ENCODE data around the gene HMBS.
"Not testable (repeated sequence)": the region's sequence is repeated elsewhere in the genome, so short reads cannot be mapped to it uniquely, and the experiment has no call there.

The HMBS gene

GRCh38 chr11:119100994-119101758 lies 16.5 kb downstream of the HMBS start:
- no peak for DNase-seq (ENCODE audit: low spot score)

GRCh38 chr11:119101759-119102423 lies 17.2 kb downstream of the HMBS start, which contains the start of gene DPAGT1:
TSS of gene DPAGT1 (minus strand) at chr11:119101853. CDS start at chr11:119101655, 198 bp downstream.
- peak; percentile 97 for DNase-seq (ENCODE audit: low spot score)

DNA sequence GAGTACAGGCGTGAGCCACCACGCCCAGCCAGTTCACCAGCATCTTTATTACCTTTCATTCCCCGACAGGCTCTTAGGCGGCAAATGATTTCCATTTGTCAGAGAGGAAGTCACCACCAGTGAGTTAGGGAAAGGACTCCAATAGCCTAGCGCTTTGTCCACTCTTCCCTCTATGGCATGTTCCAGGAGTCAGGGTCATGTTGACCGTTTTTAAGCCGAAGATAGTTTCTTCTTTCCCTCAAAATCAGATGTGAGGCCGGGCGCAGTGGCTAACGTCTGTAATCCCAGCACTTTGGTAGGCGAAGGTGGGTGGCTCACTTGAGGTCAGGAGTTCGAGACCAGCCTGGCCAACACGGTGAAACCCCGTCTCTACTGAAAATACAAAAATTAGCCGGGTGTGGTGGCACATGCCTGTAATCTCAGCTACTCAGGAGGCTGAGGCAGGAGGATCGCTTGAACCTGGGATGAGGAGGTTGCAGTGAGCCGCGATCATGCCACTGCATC lies 18.5 kb downstream of the HMBS start:
- not testable (repeated sequence) for DNase-seq (ENCODE audit: low spot score)

DNA sequence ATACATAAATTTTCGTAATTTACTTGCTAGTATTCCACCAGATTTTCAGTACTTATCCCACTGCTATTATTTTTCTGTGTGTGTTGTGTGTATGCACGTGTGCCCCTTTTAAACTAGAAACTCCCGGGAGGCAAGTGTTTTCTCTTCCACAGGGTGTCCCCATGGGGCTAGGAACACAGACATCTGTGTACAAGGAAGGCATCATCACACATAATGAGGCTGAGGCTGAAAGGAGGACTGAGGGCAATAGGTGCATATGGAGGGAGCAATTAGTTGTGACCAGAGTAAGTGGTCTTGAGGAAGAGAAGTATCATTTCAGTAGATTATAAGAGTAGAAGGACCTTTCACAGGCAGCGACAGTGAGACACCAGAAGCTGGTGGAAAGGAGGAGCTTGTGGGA lies 19.1 kb downstream of the HMBS start:
- DNase-seq (ENCODE audit: low spot score), result peak; percentile 57

DNA sequence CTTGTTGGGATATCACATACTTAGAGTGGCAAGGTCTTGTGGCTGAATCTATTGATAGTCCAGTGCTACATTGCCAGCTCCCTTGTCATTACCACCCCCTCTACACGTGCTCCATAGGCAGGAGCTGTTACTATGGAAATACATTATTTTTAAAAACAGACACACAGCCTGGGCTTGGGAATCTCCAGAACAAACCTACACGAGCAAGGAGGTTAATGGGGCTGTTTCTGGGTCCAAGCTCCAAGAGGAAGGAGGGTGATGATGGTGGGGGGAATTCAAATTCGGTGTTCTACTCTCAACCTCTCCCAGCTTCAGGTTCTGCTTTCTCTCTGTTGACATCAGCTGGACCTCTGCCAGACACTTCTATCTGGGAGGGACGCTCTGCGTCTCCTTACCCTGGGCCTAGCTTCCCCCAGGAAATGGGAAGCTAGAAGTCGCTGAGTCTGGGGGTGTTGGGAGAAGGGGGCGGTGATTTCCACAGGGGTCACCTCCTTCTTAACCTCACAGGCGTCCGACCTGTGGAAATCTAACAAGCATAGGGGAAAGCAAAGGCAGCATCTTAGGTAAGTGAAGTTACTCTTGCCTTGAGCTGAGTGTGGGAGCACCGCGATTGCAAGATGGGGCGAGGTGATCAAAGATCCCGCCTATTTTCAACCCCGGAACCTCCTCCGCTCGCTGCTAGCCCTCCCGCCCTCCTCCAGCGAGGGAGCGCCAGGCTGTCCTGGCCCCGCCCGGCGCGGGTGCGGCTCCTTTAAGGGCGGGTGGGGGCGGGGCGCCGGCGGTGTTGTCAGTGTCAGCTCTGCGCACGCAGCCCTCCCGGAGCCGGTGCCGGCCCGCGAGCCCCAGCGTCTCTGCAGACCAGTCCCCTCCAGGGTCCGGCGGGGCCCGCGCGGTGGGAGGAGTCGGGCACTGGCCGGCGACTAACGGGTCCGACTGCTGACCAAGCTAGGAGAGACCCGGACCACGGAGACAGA lies 22.2 kb downstream of the HMBS start, which contains the start of gene C2CD2L:
Gene C2CD2L (plus strand): TSS at position 781 of the 974 bp plus-strand sequence. CDS start 398 bp downstream, outside the sequence.
- peak; percentile 91 for DNase-seq (ENCODE audit: low spot score)

DNA sequence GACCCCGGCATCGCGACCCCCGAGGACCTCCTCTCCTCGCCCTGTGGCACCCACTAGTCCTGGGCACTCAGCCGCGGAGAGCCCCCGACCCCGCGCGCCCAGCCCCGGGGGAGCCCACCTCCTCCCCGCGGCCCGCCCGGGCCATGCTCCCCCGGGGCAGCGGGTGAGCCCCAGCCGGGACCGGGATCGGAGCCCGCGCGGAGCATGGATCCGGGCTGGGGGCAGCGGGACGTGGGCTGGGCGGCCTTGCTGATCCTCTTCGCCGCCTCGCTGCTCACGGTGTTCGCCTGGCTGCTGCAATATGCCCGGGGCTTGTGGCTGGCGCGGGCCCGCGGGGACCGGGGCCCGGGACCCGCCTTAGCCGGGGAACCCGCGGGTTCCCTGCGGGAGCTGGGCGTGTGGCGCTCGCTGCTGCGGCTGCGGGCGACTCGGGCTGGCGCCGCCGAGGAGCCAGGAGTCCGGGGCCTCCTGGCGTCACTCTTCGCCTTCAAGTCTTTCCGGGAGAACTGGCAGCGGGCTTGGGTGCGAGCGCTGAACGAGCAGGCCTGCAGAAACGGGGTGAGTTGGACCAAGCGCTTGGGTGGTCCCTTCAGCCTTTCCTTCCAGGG lies 23.0 kb downstream of the HMBS start:
- DNase-seq (ENCODE audit: low spot score), result no peak

DNA sequence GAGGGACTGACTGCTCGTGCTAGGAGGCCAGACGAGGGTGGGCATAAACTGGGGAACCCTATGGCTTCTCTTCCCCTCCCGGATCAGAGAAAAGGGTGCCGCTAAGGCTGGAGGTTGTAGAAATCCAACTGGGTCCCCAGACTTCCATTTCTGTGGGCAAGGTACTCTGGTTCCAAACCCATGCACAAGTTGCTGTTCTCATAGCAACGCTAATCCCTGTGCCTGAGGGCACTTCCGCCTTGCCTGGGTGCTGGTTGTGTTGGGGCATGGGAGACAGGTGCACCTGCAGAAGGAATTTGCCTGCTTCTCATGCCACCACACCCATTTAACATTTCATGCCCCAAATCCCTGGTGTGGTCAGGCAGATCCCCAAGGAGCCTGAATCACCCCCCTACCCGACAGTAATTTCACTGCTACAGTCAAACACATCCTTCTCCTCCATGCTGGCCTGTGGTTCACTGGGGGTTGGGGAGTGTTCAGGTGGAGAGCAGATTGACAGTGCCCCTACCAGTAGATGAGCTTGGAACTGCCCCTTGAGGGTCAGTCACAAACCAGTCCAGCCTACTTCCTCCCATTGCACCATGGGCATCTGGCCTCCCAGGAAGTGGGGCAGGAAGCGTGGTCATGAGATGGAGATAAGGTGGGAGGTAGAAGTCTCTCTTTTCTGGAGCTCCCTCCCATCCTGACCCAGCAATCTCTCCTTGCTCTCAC lies 23.6 kb downstream of the HMBS start:
- DNase-seq (ENCODE audit: low spot score), result peak; percentile 59

DNA sequence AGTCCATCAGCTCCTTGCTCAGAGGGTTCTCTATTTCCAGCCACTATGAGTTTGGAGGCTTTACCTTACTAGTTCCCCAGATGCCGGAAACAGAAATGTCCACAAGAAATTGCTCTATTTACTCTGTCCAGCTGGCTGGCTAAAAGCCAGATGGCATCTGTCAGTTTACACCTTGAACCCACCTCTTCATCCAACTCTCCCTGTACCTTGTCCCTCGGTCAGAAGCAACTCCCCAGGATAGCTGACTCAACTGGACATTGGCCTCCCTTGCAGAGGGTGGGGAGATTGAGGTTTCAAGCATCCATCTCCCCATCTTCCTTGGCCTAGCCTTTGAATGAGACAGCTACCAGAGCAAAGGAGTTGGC lies 24.2 kb downstream of the HMBS start:
- no peak for DNase-seq (ENCODE audit: low spot score)

DNA sequence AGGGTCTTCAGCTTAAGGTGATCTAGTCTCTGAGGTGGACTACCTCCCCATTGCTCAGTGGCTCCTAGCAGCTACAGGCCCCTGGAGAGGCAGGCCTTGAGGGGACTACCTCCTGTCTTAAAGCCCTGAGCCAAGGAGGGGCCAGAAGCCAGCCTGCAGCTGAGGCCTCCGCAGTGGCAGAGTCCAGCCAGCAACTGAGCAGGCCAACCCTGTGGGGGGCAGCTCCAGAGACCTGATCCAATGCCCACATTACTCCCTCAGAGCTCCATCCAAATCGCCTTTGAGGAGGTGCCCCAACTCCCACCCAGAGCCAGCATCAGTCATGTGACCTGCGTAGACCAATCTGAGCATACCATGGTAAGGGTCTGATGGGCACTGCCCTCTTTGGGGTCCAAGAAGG lies 25.2 kb downstream of the HMBS start:
- no peak for DNase-seq (ENCODE audit: low spot score)

GRCh38 chr11:119110439-119110838 lies 25.8 kb downstream of the HMBS start:
- no peak for DNase-seq (ENCODE audit: low spot score)

GRCh38 chr11:119111361-119111925 lies 26.8 kb downstream of the HMBS start:
- no peak for DNase-seq (ENCODE audit: low spot score)

DNA sequence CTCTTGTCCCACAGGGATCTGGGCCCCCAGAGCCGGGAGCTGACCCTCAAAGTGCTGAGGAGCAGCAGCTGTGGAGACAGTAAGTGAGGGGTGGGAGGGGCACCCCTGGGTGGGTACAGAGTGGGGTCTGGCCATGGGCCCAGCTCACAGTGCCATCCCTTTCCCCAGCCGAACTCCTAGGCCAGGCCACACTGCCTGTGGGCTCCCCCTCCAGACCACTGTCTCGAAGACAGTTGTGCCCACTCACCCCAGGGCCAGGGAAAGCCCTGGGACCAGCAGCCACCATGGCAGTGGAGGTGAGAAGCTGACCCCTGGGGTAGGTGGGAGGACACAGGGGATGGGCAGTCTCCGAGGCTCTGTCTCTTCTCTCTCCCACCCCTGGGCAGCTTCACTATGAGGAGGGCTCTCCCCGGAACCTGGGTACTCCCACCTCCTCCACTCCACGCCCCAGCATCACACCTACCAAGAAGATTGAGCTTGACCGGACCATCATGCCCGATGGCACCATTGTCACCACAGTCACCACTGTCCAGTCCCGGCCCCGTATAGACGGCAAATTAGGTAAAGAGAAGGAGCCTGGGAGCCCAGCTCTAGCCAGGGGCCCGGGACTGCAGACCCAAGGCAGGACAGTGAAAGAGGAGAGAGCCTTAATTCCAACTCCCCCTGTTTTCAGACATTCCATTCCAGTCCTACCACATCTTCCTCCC lies 27.8 kb downstream of the HMBS start:
- DNase-seq (ENCODE audit: low spot score), result no peak

DNA sequence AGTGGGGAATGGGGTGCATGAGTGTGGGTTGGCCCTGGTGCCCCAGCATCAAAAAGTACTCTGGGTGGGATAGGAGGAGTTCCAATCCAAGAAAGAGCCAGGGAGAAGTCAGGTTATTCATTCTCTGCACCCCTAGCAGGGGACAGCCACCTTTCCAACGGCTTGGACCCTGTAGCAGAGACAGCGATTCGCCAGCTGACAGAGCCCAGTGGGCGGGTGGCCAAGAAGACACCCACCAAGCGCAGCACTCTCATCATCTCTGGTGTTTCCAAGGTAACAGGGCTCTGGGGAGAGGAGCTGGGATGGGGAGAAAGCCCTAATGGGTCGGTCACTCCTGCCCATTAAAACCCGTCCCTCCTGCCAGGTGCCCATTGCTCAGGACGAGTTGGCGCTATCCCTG lies 29.0 kb downstream of the HMBS start:
- peak; percentile 59 for DNase-seq (ENCODE audit: low spot score)

GRCh38 chr11:119114351-119114750 lies 29.7 kb downstream of the HMBS start:
- DNase-seq (ENCODE audit: low spot score), result no peak

- DNase-seq (ENCODE audit: low spot score), result peak; percentile 70
Observed at GRCh38 chr11:119115484-119116234, 31.0 kb downstream of the HMBS start.

- no peak for DNase-seq (ENCODE audit: low spot score)
Observed at GRCh38 chr11:119116235-119116594, 31.5 kb downstream of the HMBS start.

- DNase-seq (ENCODE audit: low spot score), result no peak
Observed at GRCh38 chr11:119116601-119117000, 31.9 kb downstream of the HMBS start.

GRCh38 chr11:119117004-119117706 lies 32.5 kb downstream of the HMBS start:
- no peak for DNase-seq (ENCODE audit: low spot score)

- DNase-seq (ENCODE audit: low spot score), result no peak
Observed at GRCh38 chr11:119118227-119118626, 33.5 kb downstream of the HMBS start.
